SK-N-SH (cell line): Measurements from ENCODE around the gene PCGF2. TPM values are rescaled to one million over a fixed set of nuclear protein-coding genes. Genes with fewer than 3 reads are reported as not detected.

Experiments used
- CTCF ChIA-PET: fragments of 300-600, 350-600 bp; formaldehyde crosslinking; extraction: SDS; loops from one replicate; lab custom pipeline; 2021; lab: Yijun Ruan, JAX
- POLR2A ChIA-PET: fragments of 350-600 bp; sonication (Branson Sonifier 250); formaldehyde crosslinking; extraction: SDS; loops from one replicate; lab custom pipeline; 2020; ENCODE audit warnings: antibody characterized with exemption, inconsistent platforms; lab: Yijun Ruan, JAX
- DNase-seq: peaks from one replicate; pipeline ENCODE4 v3.0.0; 2012
- H2AFZ ChIP-seq: fragments of 200-600 bp; sonication (generic); 2 replicates; pipeline ENCODE4 v1.8.1; 2016; ENCODE audit warnings: antibody characterized with exemption, mild to moderate bottlenecking, low read depth
- H3F3A ChIP-seq: fragments of 200-600 bp; sonication (generic); replicated peaks from 2 replicates; pipeline ENCODE3; 2016; ENCODE audit warnings: antibody characterized with exemption, mild to moderate bottlenecking; ENCODE audit not compliant: insufficient read depth
- H3K27ac ChIP-seq, 2 experiments: fragments of 200-500 bp in 1 of 2; fragments of 200-600 bp in 1 of 2; sonication (Bioruptor generic) in 1 of 2; sonication (generic), shearing (Covaris generic) in 1 of 2; 2 replicates each; pipeline versions ENCODE4 v1.5.1 to v1.6.1; 2014 to 2016; ENCODE audit warnings: low read depth in 2 of 2, inconsistent platforms in 1 of 2, low read length in 1 of 2, mild to moderate bottlenecking in 1 of 2, mixed read lengths in 1 of 2
- H3K27me3 ChIP-seq: fragments of 200-600 bp; sonication (generic), shearing (Covaris generic); 2 replicates; pipeline ENCODE4 v1.6.1; 2016; ENCODE audit warnings: mixed run types; ENCODE audit not compliant: insufficient read depth
- H3K36me3 ChIP-seq, 2 experiments: fragments of 200-500 bp in 1 of 2; fragments of 200-600 bp in 1 of 2; sonication (Bioruptor generic) in 1 of 2; sonication (generic) in 1 of 2; replicated peaks in 1 of 2; 2 replicates each; pipeline versions ENCODE3 to v1.5.1; 2014 to 2016; ENCODE audit warnings: low read length in 1 of 2, mild to moderate bottlenecking in 1 of 2; ENCODE audit not compliant: insufficient read depth in 2 of 2, control insufficient read depth in 1 of 2
- H3K4me1 ChIP-seq, 2 experiments: fragments of 200-500 bp in 1 of 2; fragments of 200-600 bp in 1 of 2; sonication (Bioruptor generic) in 1 of 2; sonication (generic), shearing (Covaris generic) in 1 of 2; 2 replicates each; pipeline versions ENCODE4 v1.5.1 to v1.6.1; 2014 to 2016; ENCODE audit warnings: low read depth in 1 of 2, low read length in 1 of 2, mixed run types in 1 of 2; ENCODE audit not compliant: insufficient read depth in 2 of 2, control insufficient read depth in 1 of 2
- H3K4me2 ChIP-seq: fragments of 200-600 bp; sonication (generic), shearing (Covaris generic); 2 replicates; pipeline ENCODE4 v1.6.1; 2017; ENCODE audit warnings: mixed run types
- H3K4me3 ChIP-seq, 2 experiments: fragments of 200-500 bp in 1 of 2; fragments of 200-600 bp in 1 of 2; sonication (Bioruptor generic) in 1 of 2; sonication (generic), shearing (Covaris generic) in 1 of 2; 2 replicates each; pipeline versions ENCODE4 v1.5.1 to v1.8.1; 2014 to 2016; ENCODE audit warnings: low read depth in 2 of 2, inconsistent platforms in 1 of 2, low read length in 1 of 2, mild to moderate bottlenecking in 1 of 2, mixed read lengths in 1 of 2, moderate library complexity in 1 of 2
- H3K79me2 ChIP-seq: fragments of 200-600 bp; sonication (generic); 2 replicates; pipeline ENCODE4 v1.8.1; 2017; ENCODE audit warnings: mild to moderate bottlenecking; ENCODE audit not compliant: insufficient read depth
- H3K9ac ChIP-seq: fragments of 200-600 bp; sonication (generic); 2 replicates; pipeline ENCODE4 v1.6.1; 2017; ENCODE audit warnings: mixed run types
- H3K9me2 ChIP-seq: fragments of 200-600 bp; sonication (generic); 2 replicates; pipeline ENCODE4 v1.6.1; 2017; ENCODE audit warnings: mixed run types
- H3K9me3 ChIP-seq: fragments of 200-600 bp; sonication (generic); 2 replicates; pipeline ENCODE4 v1.6.1; 2017; ENCODE audit warnings: mixed run types, mild to moderate bottlenecking, moderate library complexity
- H4K20me1 ChIP-seq: fragments of 200-600 bp; sonication (generic); 2 replicates; pipeline ENCODE4 v1.6.1; 2017; ENCODE audit warnings: mild to moderate bottlenecking, mixed run types; ENCODE audit not compliant: insufficient read depth
- CHD2 ChIP-seq: fragments of 150-350 bp; IDR thresholded peaks from 2 replicates; pipeline ENCODE4 v1.6.1; 2018; ENCODE audit warnings: low read length; ENCODE audit not compliant: partially characterized antibody
- CTCF ChIP-seq: fragments of 200-600 bp; sonication (generic); IDR thresholded peaks from 2 replicates; pipeline ENCODE4 v1.6.1; 2017; ENCODE audit warnings: antibody characterized with exemption, mild to moderate bottlenecking, moderate library complexity
- EP300 ChIP-seq, 2 experiments: IDR thresholded peaks; 2 replicates each; pipeline versions ENCODE4 v1.4.0 to v1.6.1; 2012; ENCODE audit warnings: borderline replicate concordance in 1 of 2, low read depth in 1 of 2, low read length in 1 of 2
- EZH2phosphoT487 ChIP-seq: fragments of 200-600 bp; sonication (generic); IDR thresholded peaks from 2 replicates; pipeline ENCODE4 v1.6.1; 2017; ENCODE audit warnings: low read depth, mixed run types, mild to moderate bottlenecking, antibody characterized with exemption, moderate library complexity, borderline replicate concordance
- FOXJ3 ChIP-seq: sonication (generic); formaldehyde crosslinking; IDR thresholded peaks from 2 replicates; pipeline ENCODE4 v1.5.1; 2020; ENCODE audit warnings: mild to moderate bottlenecking, missing genetic modification reagents
- JUND ChIP-seq: IDR thresholded peaks from 2 replicates; pipeline ENCODE4 v1.4.0; 2012
- MXI1 ChIP-seq: IDR thresholded peaks from 2 replicates; pipeline ENCODE4 v1.6.1; 2012; ENCODE audit warnings: mild to moderate bottlenecking, low read depth, low read length, improper control_type of control experiment
- NFIC ChIP-seq: IDR thresholded peaks from 2 replicates; pipeline ENCODE4 v1.4.0; 2012; ENCODE audit warnings: borderline replicate concordance
- NRF1 ChIP-seq: IDR thresholded peaks from 2 replicates; pipeline ENCODE4 v1.6.1; 2012; ENCODE audit warnings: low read depth, mild to moderate bottlenecking, low read length
- POLR2AphosphoS5 ChIP-seq: IDR thresholded peaks from 2 replicates; pipeline ENCODE4 v1.6.1; 2012; ENCODE audit warnings: low read depth, low read length
- RAD21 ChIP-seq: IDR thresholded peaks from 2 replicates; pipeline ENCODE4 v1.6.1; 2012; ENCODE audit warnings: mild to moderate bottlenecking, low read length
- REST ChIP-seq: IDR thresholded peaks from 2 replicates; pipeline ENCODE4 v1.6.1; 2012; ENCODE audit warnings: mild to moderate bottlenecking, low read depth, low read length, moderate library complexity
- RXRA ChIP-seq: IDR thresholded peaks from 2 replicates; pipeline ENCODE4 v1.4.0; 2012; ENCODE audit warnings: low read depth, mild to moderate bottlenecking, borderline replicate concordance
- SIN3A ChIP-seq: IDR thresholded peaks from 2 replicates; pipeline ENCODE4 v1.6.1; 2012; ENCODE audit warnings: low read depth, mild to moderate bottlenecking, low read length, moderate library complexity, borderline replicate concordance
- USF1 ChIP-seq: IDR thresholded peaks from 2 replicates; pipeline ENCODE4 v1.4.0; 2012; ENCODE audit warnings: low read depth, borderline replicate concordance
- ZBTB33 ChIP-seq: IDR thresholded peaks from 2 replicates; pipeline ENCODE4 v1.4.0; 2012; ENCODE audit warnings: low read depth, borderline replicate concordance
- WGBS: methylation state at CpG from one replicate; pipeline ENCODE4 v1.1.6; 2017; ENCODE audit warnings: low lambda C conversion rate; 5-methylcytosine and 5-hydroxymethylcytosine counted together
- polyA plus RNA-seq, 3 experiments: library from polyadenylated mRNA; depleted of rRNA; stranded (reverse); fragments of >200 nt; gene quantifications; 2 replicates each; pipeline ENCODE4 v1.2.3, GENCODE V29; 2012

Gene PCGF2
- polyA plus RNA-seq, 1 of the 3 experiments (the other 2 are of a cell fraction) = 39.8 TPM

- Histone ChIP-seq H4K20me1 (peaks cover 42% of the 10 kb centered on the region), H3K27me3 (no peaks in the 10 kb centered on the region), H3K79me2 (peaks cover 60% of the 10 kb centered on the region), H3K9me2 (no peaks in the 10 kb centered on the region), H3K4me2 (no peak overlapping the region), H2AFZ (no peak overlapping the region), H3K36me3 (peaks cover 31 to 39% of the 10 kb centered on the region in 2 experiments), H3K27ac (no peak overlapping the region), H3F3A (peaks cover 7% of the 10 kb centered on the region), H3K4me3 (no peak overlapping the region), H3K4me1 (peaks cover 11 to 18% of the 10 kb centered on the region in 2 experiments; a peak in 3 of 4 replicates), H3K9ac (no peak overlapping the region), H3K9me3 (no peaks in the 10 kb centered on the region)
- POLR2A ChIA-PET = no interaction called here
- no peak for DNase-seq
- CTCF ChIA-PET = interaction anchor here (1.7 kb wide), 1 partner anchor 11 kb away, joined by 5 read pairs; no protein-coding TSS in a partner anchor
- 74% methylated on average over 2 of the region's 6 CpGs for WGBS
- no peak for TF ChIP-seq POLR2AphosphoS5
- TF ChIP-seq REST = no peak
- TF ChIP-seq EZH2phosphoT487 = no peak
- no peak for TF ChIP-seq NRF1
- TF ChIP-seq NFIC = no peak
- no peak for TF ChIP-seq RAD21
- no peak for TF ChIP-seq CHD2
- TF ChIP-seq ZBTB33 = no peak
- no peak for TF ChIP-seq FOXJ3 (CRISPR knock-in tag)
Measured at GRCh38 chr17:38786372-38786771, 38.2 kb upstream of the PCGF2 start.

- peaks cover 15% of the 10 kb centered on the region for H4K20me1 ChIP-seq
- no peak overlapping the region for H3K9ac ChIP-seq
- no peak for DNase-seq
- ChIA-PET POLR2A (no interaction called here), CTCF (no interaction called here)
- H3K79me2 ChIP-seq = peaks cover 29% of the 10 kb centered on the region
- peaks cover 41 to 70% of the 10 kb centered on the region in 2 experiments for H3K36me3 ChIP-seq
- H3K4me3 ChIP-seq = no peak overlapping the region
- peaks cover 0 to 4% of the 10 kb centered on the region in 2 experiments; a peak in 1 of 4 replicates for H3K4me1 ChIP-seq
- H2AFZ ChIP-seq = no peak overlapping the region
- 94% methylated on average over 3 of the region's 3 CpGs for WGBS
- no peaks in the 10 kb centered on the region for H3K9me3 ChIP-seq
- H3F3A ChIP-seq = peaks cover 2% of the 10 kb centered on the region
- no peak overlapping the region for H3K4me2 ChIP-seq
- no peaks in the 10 kb centered on the region for H3K9me2 ChIP-seq
- H3K27me3 ChIP-seq = no peaks in the 10 kb centered on the region
- no peak overlapping the region for H3K27ac ChIP-seq
- TF ChIP-seq RAD21 = no peak
- no peak for TF ChIP-seq FOXJ3 (CRISPR knock-in tag)
- TF ChIP-seq RXRA = no peak
- no peak for TF ChIP-seq MXI1
- no peak for TF ChIP-seq POLR2AphosphoS5
- TF ChIP-seq USF1 = no peak
- TF ChIP-seq SIN3A = no peak
- TF ChIP-seq JUND = no peak
- TF ChIP-seq EP300 (IDR thresholded peaks at IDR 0.05; ENCODE audit: borderline replicate concordance in 1 of 2, low read depth in 1 of 2, low read length in 1 of 2) = no peak
- no peak for TF ChIP-seq NFIC
- no peak for TF ChIP-seq CTCF
- TF ChIP-seq ZBTB33 = no peak
Measured at GRCh38 chr17:38783227-38783626, 35.1 kb upstream of the PCGF2 start.
